Stimulated activated memory B cell treated with anti-CD40 and anti-IgM and Interleukin-4, amounts not matched to agents 10 μg/mL and 1 μg/mL and 100 μg/mL, for 72 hours (primary cell): ENCODE results near the gene INPP5E.

Source experiments
- ATAC-seq: fragments of 150-1000 bp; cut with Tn5 transposase; 2 replicates; pipeline ENCODE4 v1.10.0; 2021
- H3K27ac Mint-ChIP-seq: one replicate; pipeline ENCODE4 v1.8.0; 2022; ENCODE audit warnings: mild to moderate bottlenecking, mixed read lengths
- H3K27me3 Mint-ChIP-seq: one replicate; pipeline ENCODE4 v1.8.0; 2022; ENCODE audit warnings: mixed read lengths
- H3K36me3 Mint-ChIP-seq: one replicate; pipeline ENCODE4 v1.8.0; 2022; ENCODE audit warnings: mixed read lengths
- H3K4me1 Mint-ChIP-seq: one replicate; pipeline ENCODE4 v1.8.0; 2022; ENCODE audit warnings: mixed read lengths
- H3K4me3 Mint-ChIP-seq: one replicate; pipeline ENCODE4 v1.8.0; 2022; ENCODE audit warnings: mild to moderate bottlenecking, moderate library complexity, mixed read lengths
- H3K9me3 Mint-ChIP-seq: one replicate; pipeline ENCODE4 v1.8.0; 2022; ENCODE audit warnings: mixed read lengths

Gene INPP5E

GRCh38 chr9:136476369-136477150, 36.9 kb upstream of the INPP5E start:
- H3K4me1 Mint-ChIP-seq: peaks cover 16% of the 10 kb centered on the region
- H3K27me3 Mint-ChIP-seq: no peaks in the 10 kb centered on the region
- no peaks in the 10 kb centered on the region for H3K9me3 Mint-ChIP-seq
- no peak for ATAC-seq
- H3K36me3 Mint-ChIP-seq: peaks cover 23% of the 10 kb centered on the region
- no peak overlapping the region for H3K27ac Mint-ChIP-seq
- no peak overlapping the region for H3K4me3 Mint-ChIP-seq

GRCh38 chr9:136474974-136475865, 35.6 kb upstream of the INPP5E start:
- Mint-ChIP-seq H3K4me3 (no peak overlapping the region), H3K4me1 (peaks cover 11% of the 10 kb centered on the region), H3K27ac (no peak overlapping the region), H3K9me3 (no peaks in the 10 kb centered on the region), H3K27me3 (no peaks in the 10 kb centered on the region), H3K36me3 (peaks cover 35% of the 10 kb centered on the region)
- ATAC-seq: no peak

- no peak for ATAC-seq
- no peaks in the 10 kb centered on the region for H3K9me3 Mint-ChIP-seq
- no peak overlapping the region for H3K27ac Mint-ChIP-seq
- no peak overlapping the region for H3K4me3 Mint-ChIP-seq
- H3K27me3 Mint-ChIP-seq: no peaks in the 10 kb centered on the region
- H3K36me3 Mint-ChIP-seq: peaks cover 44% of the 10 kb centered on the region
- H3K4me1 Mint-ChIP-seq: peaks cover 6% of the 10 kb centered on the region
These were observed 34.5 kb upstream of the INPP5E start for GRCh38 chr9:136474021-136474640.

GRCh38 chr9:136473354-136473721, 33.7 kb upstream of the INPP5E start:
- no peak overlapping the region for H3K4me3 Mint-ChIP-seq
- peaks cover 43% of the 10 kb centered on the region for H3K36me3 Mint-ChIP-seq
- no peaks in the 10 kb centered on the region for H3K9me3 Mint-ChIP-seq
- no peak overlapping the region for H3K27ac Mint-ChIP-seq
- no peak for ATAC-seq
- peaks cover 2% of the 10 kb centered on the region for H3K4me1 Mint-ChIP-seq
- no peaks in the 10 kb centered on the region for H3K27me3 Mint-ChIP-seq

GRCh38 chr9:136472640-136473353, 33.2 kb upstream of the INPP5E start:
- no peaks in the 10 kb centered on the region for H3K9me3 Mint-ChIP-seq
- no peak overlapping the region for H3K4me3 Mint-ChIP-seq
- H3K27me3 Mint-ChIP-seq: no peaks in the 10 kb centered on the region
- no peak overlapping the region for H3K27ac Mint-ChIP-seq
- ATAC-seq: no peak
- H3K36me3 Mint-ChIP-seq: peaks cover 43% of the 10 kb centered on the region
- H3K4me1 Mint-ChIP-seq: no peaks in the 10 kb centered on the region

GRCh38 chr9:136471802-136472487, 32.3 kb upstream of the INPP5E start:
- H3K4me3 Mint-ChIP-seq: no peak overlapping the region
- H3K4me1 Mint-ChIP-seq: no peaks in the 10 kb centered on the region
- no peaks in the 10 kb centered on the region for H3K9me3 Mint-ChIP-seq
- no peaks in the 10 kb centered on the region for H3K27me3 Mint-ChIP-seq
- ATAC-seq: no peak
- peaks cover 48% of the 10 kb centered on the region for H3K36me3 Mint-ChIP-seq
- H3K27ac Mint-ChIP-seq: no peak overlapping the region

- ATAC-seq: no peak
- no peak overlapping the region for H3K27ac Mint-ChIP-seq
- no peaks in the 10 kb centered on the region for H3K27me3 Mint-ChIP-seq
- no peaks in the 10 kb centered on the region for H3K4me1 Mint-ChIP-seq
- H3K4me3 Mint-ChIP-seq: no peak overlapping the region
- H3K9me3 Mint-ChIP-seq: no peaks in the 10 kb centered on the region
- peaks cover 55% of the 10 kb centered on the region for H3K36me3 Mint-ChIP-seq
These were observed 31.3 kb upstream of the INPP5E start for GRCh38 chr9:136470792-136471469.

- no peak overlapping the region for H3K4me3 Mint-ChIP-seq
These were observed 30.7 kb upstream of the INPP5E start for GRCh38 chr9:136470356-136470755.

GRCh38 chr9:136467766-136468165, 28.1 kb upstream of the INPP5E start:
- Mint-ChIP-seq H3K4me3 (no peak overlapping the region), H3K27ac (no peak overlapping the region), H3K4me1 (no peaks in the 10 kb centered on the region), H3K36me3 (peaks cover 73% of the 10 kb centered on the region), H3K27me3 (no peaks in the 10 kb centered on the region), H3K9me3 (no peaks in the 10 kb centered on the region)
- ATAC-seq: no peak

More at GRCh38 chr9:136470356-136470755, 30.7 kb upstream of the INPP5E start:
- no peak overlapping the region for H3K27ac Mint-ChIP-seq
- ATAC-seq: no peak
- H3K9me3 Mint-ChIP-seq: no peaks in the 10 kb centered on the region
- H3K4me1 Mint-ChIP-seq: no peaks in the 10 kb centered on the region
- peaks cover 55% of the 10 kb centered on the region for H3K36me3 Mint-ChIP-seq
- no peaks in the 10 kb centered on the region for H3K27me3 Mint-ChIP-seq

- Mint-ChIP-seq H3K4me3 (no peak overlapping the region), H3K9me3 (no peaks in the 10 kb centered on the region), H3K36me3 (peaks cover 78% of the 10 kb centered on the region), H3K27ac (no peak overlapping the region), H3K27me3 (no peaks in the 10 kb centered on the region), H3K4me1 (no peaks in the 10 kb centered on the region)
- ATAC-seq: no peak
These were observed 26.5 kb upstream of the INPP5E start for GRCh38 chr9:136466155-136466541.

GRCh38 chr9:136465500-136466154, 26.0 kb upstream of the INPP5E start:
- ATAC-seq: no peak
- H3K4me3 Mint-ChIP-seq: no peak overlapping the region
- no peaks in the 10 kb centered on the region for H3K9me3 Mint-ChIP-seq
- H3K27ac Mint-ChIP-seq: no peak overlapping the region
- peaks cover 77% of the 10 kb centered on the region for H3K36me3 Mint-ChIP-seq
- no peaks in the 10 kb centered on the region for H3K4me1 Mint-ChIP-seq
- no peaks in the 10 kb centered on the region for H3K27me3 Mint-ChIP-seq

GRCh38 chr9:136464241-136464640, 24.6 kb upstream of the INPP5E start:
- Mint-ChIP-seq H3K4me3 (no peak overlapping the region), H3K36me3 (peaks cover 73% of the 10 kb centered on the region), H3K4me1 (no peaks in the 10 kb centered on the region), H3K9me3 (no peaks in the 10 kb centered on the region), H3K27me3 (no peaks in the 10 kb centered on the region), H3K27ac (no peak overlapping the region)
- ATAC-seq: no peak

- Mint-ChIP-seq H3K9me3 (no peaks in the 10 kb centered on the region), H3K4me1 (no peaks in the 10 kb centered on the region), H3K4me3 (no peak overlapping the region), H3K27ac (no peak overlapping the region), H3K27me3 (no peaks in the 10 kb centered on the region), H3K36me3 (peaks cover 76% of the 10 kb centered on the region)
- ATAC-seq: no peak
These were observed 23.9 kb upstream of the INPP5E start for GRCh38 chr9:136463578-136463977.

- Mint-ChIP-seq H3K27me3 (no peaks in the 10 kb centered on the region), H3K9me3 (no peaks in the 10 kb centered on the region), H3K4me1 (no peaks in the 10 kb centered on the region), H3K36me3 (peaks cover 83% of the 10 kb centered on the region), H3K27ac (no peak overlapping the region), H3K4me3 (no peak overlapping the region)
- no peak for ATAC-seq
These were observed 23.0 kb upstream of the INPP5E start for GRCh38 chr9:136462664-136463063.
